Activated T-cell treated with anti-CD3 and anti-CD28 coated beads, Interleukin-2, amount 50 U/mL, for 72 hours (primary cell): Measurements from ENCODE around the gene ZNF621. TPM values are rescaled to one million over a fixed set of nuclear protein-coding genes. Genes with fewer than 3 reads are reported as not detected.

Source experiments
- ATAC-seq, 2 donors: fragments of 150-1000 bp; cut with Tn5 transposase; replicated peaks in 1 of 2; 2 replicates each; pipeline ENCODE4 v1.10.0; 2021; ENCODE audit warnings: moderate library complexity in 2 of 2, mild to moderate bottlenecking in 1 of 2
- DNase-seq, 2 donors: peaks; one replicate each; pipeline ENCODE4 v3.0.0; 2021 to 2022; ENCODE audit warnings: mixed read lengths in 1 of 2
- H3K27ac Mint-ChIP-seq: one replicate; pipeline ENCODE4 v1.8.0; 2022; ENCODE audit warnings: mild to moderate bottlenecking, moderate library complexity, mixed read lengths
- H3K27me3 Mint-ChIP-seq: one replicate; pipeline ENCODE4 v1.8.0; 2022; ENCODE audit warnings: low read depth, mixed read lengths
- H3K36me3 Mint-ChIP-seq, 2 donors: one replicate each; pipeline ENCODE4 v1.8.0; 2022; ENCODE audit warnings: mixed read lengths in 2 of 2, mild to moderate bottlenecking in 1 of 2; ENCODE audit not compliant: insufficient read depth in 2 of 2
- H3K4me1 Mint-ChIP-seq: one replicate; pipeline ENCODE4 v1.8.0; 2022; ENCODE audit warnings: low read depth, mixed read lengths
- H3K4me3 Mint-ChIP-seq, 2 donors: one replicate each; pipeline ENCODE4 v1.8.0; 2022; ENCODE audit warnings: mild to moderate bottlenecking in 2 of 2, mixed read lengths in 2 of 2, moderate library complexity in 2 of 2
- H3K9me3 Mint-ChIP-seq, 2 donors: one replicate each; pipeline ENCODE4 v1.8.0; 2022; ENCODE audit warnings: mixed read lengths in 2 of 2
- total RNA-seq, 2 donors: library from RNA; stranded (reverse); gene quantifications; one replicate each; pipeline ENCODE4 v1.2.3, GENCODE V29; 2022

Gene ZNF621
- total RNA-seq, 2 donors from 2014 or later: 35.2 to 35.5 TPM

GRCh38 chr3:40588406-40588805 lies 63.6 kb downstream of the ZNF621 start:
- peaks cover 20% of the 10 kb centered on the region for H3K27me3 Mint-ChIP-seq
- no peak for DNase-seq
- no peaks in the 10 kb centered on the region for H3K36me3 Mint-ChIP-seq
- no peaks in the 10 kb centered on the region for H3K9me3 Mint-ChIP-seq
- no peak for ATAC-seq
- no peak overlapping the region for H3K4me3 Mint-ChIP-seq
- no peak overlapping the region for H3K27ac Mint-ChIP-seq
- no peaks in the 10 kb centered on the region for H3K4me1 Mint-ChIP-seq

Other genes with a start within 250 kb of the ZNF621 start
- gene EIF1B, start 215.3 kb upstream of the ZNF621 start, total RNA-seq: 10 to 100 TPM; 89.6 to 92.4 TPM
- gene ENTPD3, start 137.8 kb upstream of the ZNF621 start, total RNA-seq: not detected
- 1,000 to 10,000 TPM; 2,782 to 3,093 TPM for gene RPL14, start 67.6 kb upstream of the ZNF621 start, total RNA-seq
- 1 to 10 TPM; 9.6 to 9.8 TPM for gene ZNF619, start 47.8 kb upstream of the ZNF621 start, total RNA-seq
- 1 to 10 TPM; 5.8 to 7.4 TPM for gene ZNF620, start 18.9 kb upstream of the ZNF621 start, total RNA-seq